AG09309 (cell line): ENCODE data around the gene SNX1.
"Not testable (repeated sequence)": the region's sequence is repeated elsewhere in the genome, so short reads cannot be mapped to it uniquely, and the experiment has no call there.

ENCODE experiments used
- DNase-seq: peaks from one replicate; pipeline ENCODE4 v3.0.0-alpha.2; 2010; ENCODE audit warnings: low read depth
- H3K4me3 ChIP-seq: 2 replicates; pipeline ENCODE4 v1.5.1; 2011; ENCODE audit warnings: mild to moderate bottlenecking, low read depth, low read length, moderate library complexity; ENCODE audit not compliant: control insufficient read depth
- CTCF ChIP-seq: IDR thresholded peaks from 2 replicates; pipeline ENCODE4 v1.5.1; 2011; ENCODE audit warnings: mild to moderate bottlenecking, low read depth, low read length, inconsistent platforms; ENCODE audit not compliant: insufficient read depth, control insufficient read depth; ENCODE audit errors: missing control alignments

The SNX1 gene

GRCh38 chr15:64117759-64118487, 22.1 kb downstream of the SNX1 start:
- H3K4me3 ChIP-seq: no peak overlapping the region
- no peak for DNase-seq
- TF ChIP-seq CTCF: no peak

- not testable (repeated sequence) for DNase-seq, H3K4me3 ChIP-seq
These were observed 24.5 kb downstream of the SNX1 start for GRCh38 chr15:64120322-64120721.

- H3K4me3 ChIP-seq: no peak overlapping the region
- no peak for DNase-seq
- TF ChIP-seq CTCF: no peak
These were observed 25.8 kb downstream of the SNX1 start for GRCh38 chr15:64121614-64122013.

GRCh38 chr15:64122444-64122843, 26.7 kb downstream of the SNX1 start:
- H3K4me3 ChIP-seq: no peak overlapping the region
- DNase-seq: no peak
- TF ChIP-seq CTCF: no peak

GRCh38 chr15:64122936-64123351, 27.2 kb downstream of the SNX1 start:
- DNase-seq: no peak
- no peak for TF ChIP-seq CTCF

GRCh38 chr15:64125978-64126377, 30.2 kb downstream of the SNX1 start:
- TF ChIP-seq CTCF: no peak
- DNase-seq: no peak
- no peak overlapping the region for H3K4me3 ChIP-seq

More at GRCh38 chr15:64122936-64123351, 27.2 kb downstream of the SNX1 start:
- no peak overlapping the region for H3K4me3 ChIP-seq

GRCh38 chr15:64127521-64128270, 31.9 kb downstream of the SNX1 start:
- H3K4me3 ChIP-seq: no peak overlapping the region
- TF ChIP-seq CTCF: no peak
- DNase-seq: no peak
